Thyroid gland (tissue), 4 donors: ENCODE results near the gene MPPED2.

ENCODE experiments used
- POLR2A ChIP-seq, 2 donors: fragments of 450-650 bp; IDR thresholded peaks; one replicate each; pipeline ENCODE4 v1.6.1; 2017; ENCODE audit warnings: antibody characterized with exemption in 2 of 2, mild to moderate bottlenecking in 2 of 2, moderate library complexity in 1 of 2
- TF ChIP-seq, protein P1 (sequence below), 6 experiments: fragments of 200-600 bp in 3 of 6; fragments of 450-650 bp in 3 of 6; sonication (generic) in 3 of 6; IDR thresholded peaks; one replicate each; pipeline ENCODE4 v1.5.1; 2016 to 2019; ENCODE audit warnings: antibody characterized with exemption in 6 of 6, mild to moderate bottlenecking in 2 of 6, inconsistent platforms in 1 of 6, moderate library complexity in 1 of 6

GRCh38 chr11:30501744-30502143, 84.4 kb downstream of the MPPED2 start:
- no peak for TF ChIP-seq POLR2A (IDR thresholded peaks at IDR 0.05)
- TF ChIP-seq, protein P1, sequence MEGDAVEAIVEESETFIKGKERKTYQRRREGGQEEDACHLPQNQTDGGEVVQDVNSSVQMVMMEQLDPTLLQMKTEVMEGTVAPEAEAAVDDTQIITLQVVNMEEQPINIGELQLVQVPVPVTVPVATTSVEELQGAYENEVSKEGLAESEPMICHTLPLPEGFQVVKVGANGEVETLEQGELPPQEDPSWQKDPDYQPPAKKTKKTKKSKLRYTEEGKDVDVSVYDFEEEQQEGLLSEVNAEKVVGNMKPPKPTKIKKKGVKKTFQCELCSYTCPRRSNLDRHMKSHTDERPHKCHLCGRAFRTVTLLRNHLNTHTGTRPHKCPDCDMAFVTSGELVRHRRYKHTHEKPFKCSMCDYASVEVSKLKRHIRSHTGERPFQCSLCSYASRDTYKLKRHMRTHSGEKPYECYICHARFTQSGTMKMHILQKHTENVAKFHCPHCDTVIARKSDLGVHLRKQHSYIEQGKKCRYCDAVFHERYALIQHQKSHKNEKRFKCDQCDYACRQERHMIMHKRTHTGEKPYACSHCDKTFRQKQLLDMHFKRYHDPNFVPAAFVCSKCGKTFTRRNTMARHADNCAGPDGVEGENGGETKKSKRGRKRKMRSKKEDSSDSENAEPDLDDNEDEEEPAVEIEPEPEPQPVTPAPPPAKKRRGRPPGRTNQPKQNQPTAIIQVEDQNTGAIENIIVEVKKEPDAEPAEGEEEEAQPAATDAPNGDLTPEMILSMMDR (IDR thresholded peaks at IDR 0.05): no peak
